ENCODE data around the gene FGFR3.

Gene FGFR3

GRCh38 chr4:1789552-1789951, 3.5 kb upstream of the FGFR3 start:
- DNase-seq: no peak

- DNase-seq: no peak
These were observed 3.1 kb upstream of the FGFR3 start for GRCh38 chr4:1790005-1790404.

DNA sequence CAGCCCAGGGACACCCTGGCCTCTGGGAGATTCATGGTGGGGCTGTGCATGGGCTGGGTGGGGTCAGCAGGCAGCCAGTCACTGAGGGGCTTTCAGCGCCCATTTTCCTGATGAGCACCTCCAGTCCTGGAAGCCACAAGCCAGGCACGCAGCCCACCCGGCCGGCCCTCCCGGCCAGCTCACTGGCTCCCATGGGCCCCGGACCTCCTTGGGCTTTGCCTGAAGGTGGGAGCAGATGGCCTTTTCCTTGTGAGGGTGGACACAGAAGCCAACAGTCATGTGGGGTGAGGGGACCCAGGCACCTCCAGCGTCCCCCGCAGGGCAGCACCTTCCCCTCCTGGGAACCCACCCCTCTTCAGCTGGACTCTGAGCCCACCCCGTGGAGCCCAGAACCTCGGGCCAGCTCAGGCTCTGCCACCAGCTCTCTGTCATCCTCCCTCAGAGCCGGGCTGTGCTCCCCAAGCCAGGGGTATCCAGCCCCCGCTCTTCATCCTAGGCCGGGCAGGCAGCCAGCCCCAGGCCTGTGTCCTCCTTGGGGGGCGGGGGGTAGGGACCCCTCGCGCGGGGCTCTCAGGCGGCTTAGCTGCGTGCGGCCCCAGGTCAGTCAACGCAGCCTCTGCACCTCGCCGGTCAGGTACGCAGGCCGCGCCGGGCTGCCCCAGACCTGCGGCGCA, 798 bp upstream of the FGFR3 start:
- no peak for DNase-seq

DNA sequence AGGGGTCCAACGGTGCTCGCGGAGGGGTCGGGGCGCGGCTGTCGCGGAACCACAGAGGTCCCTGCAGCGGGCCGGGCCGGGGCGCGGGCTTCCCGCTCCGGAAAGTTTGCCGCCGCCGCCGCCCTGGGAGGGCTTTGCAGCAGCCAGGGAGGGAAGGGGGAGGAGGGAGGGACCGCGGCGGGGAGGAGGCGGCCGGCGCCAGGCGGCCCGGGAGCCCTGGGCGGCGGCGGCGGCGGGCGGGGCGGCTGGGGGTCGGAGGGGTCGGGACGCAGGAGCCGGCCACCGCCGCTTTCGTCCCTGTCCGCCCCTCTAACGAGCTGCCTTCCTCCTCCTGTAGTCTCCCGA, 375 bp downstream of the FGFR3 start:
- no peak for DNase-seq

DNA sequence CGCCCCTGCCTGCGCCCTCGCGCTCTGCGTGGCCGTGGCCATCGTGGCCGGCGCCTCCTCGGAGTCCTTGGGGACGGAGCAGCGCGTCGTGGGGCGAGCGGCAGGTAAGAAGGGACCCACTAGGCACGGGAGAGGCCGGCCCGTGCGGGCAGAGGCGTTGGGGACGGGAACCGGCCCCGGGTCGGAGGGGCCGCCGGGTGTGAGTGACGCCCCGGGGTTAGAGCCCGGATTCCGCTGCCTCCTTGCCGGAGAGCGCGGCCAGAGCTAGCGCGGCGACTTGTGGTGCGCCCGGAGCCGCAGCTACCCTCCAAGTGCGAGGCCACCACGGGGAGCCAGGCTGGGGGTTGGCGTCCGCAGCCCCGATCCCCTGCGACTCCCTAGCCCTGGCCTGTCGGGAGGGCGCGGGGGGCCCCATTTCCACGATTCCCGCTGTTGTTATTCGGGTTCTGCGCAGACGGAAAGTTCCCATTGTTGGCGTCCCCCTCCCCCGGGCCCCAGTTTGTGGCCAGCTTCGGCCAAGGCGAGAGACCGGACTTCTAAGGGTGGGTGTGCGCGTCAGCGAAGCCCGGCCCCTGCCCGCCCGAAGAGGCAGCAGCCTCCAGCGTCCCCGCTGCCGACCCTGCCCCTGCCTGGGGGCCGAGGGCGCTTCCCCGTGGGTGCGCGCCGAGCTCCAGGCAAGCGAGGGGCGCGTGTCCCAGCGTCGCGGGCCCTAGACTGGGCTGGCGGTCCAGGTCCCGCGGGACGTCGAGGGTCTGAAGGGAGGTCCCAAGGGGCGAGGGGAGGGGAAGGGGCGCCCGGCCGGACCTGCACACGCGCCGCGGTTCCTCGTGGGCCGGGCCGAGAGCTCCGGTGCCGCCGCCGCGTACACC, 1.1 kb downstream of the FGFR3 start:
- DNase-seq: no peak

- no peak for DNase-seq
These were observed 1.8 kb downstream of the FGFR3 start for GRCh38 chr4:1794809-1795298.

DNA sequence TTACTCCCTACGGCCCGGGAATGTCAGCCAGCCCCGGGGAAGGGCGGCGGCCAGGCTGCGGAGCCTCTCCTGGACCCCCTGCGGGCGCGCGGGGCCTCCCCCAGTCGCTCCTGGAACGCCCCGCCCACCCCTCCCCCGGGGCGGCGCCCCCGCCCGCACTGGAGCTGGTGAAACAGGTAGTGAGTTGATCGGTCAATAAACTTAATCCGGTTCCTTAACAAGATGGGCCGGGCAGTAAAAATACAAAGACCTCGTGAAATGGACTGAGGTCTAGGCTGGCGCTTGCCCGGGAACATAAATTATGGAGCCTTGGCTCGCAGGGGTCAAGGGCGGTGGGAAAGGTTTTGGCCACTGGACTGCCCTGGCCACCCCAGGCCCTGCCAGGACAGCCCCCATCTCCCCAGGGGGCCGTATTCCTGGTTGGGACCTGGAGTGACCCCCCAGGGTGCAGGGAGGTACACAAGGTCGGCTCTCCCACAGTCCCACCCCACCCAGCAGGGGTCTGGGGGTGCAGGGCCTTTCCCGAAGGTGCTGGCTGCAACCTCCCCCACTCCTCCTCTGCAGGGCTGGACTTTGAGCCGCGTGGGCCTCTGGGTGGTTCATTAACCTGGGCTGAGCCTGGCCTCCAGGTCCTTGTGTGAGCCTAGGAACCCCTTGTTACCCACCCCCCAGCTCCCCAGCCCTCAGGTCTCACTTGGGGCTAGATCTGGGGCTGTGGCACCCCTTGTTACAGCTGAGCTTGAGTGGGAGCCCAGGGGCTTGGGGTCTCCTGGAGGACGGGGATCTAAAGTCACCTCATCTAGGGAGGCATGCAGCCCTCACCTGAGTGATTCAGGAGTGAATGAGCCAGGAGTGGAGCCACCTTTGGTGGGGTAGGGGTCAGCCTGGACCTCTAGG, 2.5 kb downstream of the FGFR3 start:
- DNase-seq: peak; percentile 22

- no peak for DNase-seq
These were observed 3.6 kb downstream of the FGFR3 start for GRCh38 chr4:1796486-1797204.

- no peak for DNase-seq
These were observed 4.3 kb downstream of the FGFR3 start for GRCh38 chr4:1797298-1797860.

DNA sequence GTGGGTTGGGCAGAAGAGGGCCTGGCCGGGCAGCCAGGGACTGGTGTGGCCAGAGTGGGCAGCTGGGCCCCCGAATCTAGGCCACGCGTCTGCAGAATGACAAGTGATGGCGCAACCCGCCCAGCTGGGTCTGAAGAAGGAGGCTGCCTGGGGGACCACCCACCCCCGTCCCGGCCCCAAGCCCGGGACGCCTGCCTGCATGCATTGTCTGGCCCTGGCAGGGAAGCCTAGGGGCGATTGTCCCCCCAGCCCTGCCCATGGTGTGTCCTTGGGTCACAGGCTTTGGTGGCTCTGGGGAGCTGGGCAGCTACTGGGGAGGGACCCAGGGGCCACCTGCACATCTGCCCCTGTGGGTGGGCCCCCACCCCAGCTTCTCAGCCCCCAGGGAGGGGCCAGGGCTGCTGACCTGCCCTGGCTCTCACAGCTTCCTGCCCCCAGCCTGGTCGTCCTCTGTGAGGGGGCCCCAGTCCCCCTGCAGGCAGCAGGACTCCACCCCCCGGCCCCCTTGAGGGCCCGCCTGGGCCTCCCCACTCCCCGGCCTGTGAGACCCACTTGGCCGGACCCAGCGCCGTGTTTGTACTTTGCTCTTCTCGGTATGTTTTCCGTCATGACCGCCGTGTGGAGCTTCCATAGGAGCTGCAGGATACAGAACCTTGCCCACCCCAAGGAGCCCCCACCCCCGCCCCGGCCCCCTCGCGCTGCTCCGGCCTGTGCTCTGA, 4.9 kb downstream of the FGFR3 start:
- DNase-seq: no peak

DNA sequence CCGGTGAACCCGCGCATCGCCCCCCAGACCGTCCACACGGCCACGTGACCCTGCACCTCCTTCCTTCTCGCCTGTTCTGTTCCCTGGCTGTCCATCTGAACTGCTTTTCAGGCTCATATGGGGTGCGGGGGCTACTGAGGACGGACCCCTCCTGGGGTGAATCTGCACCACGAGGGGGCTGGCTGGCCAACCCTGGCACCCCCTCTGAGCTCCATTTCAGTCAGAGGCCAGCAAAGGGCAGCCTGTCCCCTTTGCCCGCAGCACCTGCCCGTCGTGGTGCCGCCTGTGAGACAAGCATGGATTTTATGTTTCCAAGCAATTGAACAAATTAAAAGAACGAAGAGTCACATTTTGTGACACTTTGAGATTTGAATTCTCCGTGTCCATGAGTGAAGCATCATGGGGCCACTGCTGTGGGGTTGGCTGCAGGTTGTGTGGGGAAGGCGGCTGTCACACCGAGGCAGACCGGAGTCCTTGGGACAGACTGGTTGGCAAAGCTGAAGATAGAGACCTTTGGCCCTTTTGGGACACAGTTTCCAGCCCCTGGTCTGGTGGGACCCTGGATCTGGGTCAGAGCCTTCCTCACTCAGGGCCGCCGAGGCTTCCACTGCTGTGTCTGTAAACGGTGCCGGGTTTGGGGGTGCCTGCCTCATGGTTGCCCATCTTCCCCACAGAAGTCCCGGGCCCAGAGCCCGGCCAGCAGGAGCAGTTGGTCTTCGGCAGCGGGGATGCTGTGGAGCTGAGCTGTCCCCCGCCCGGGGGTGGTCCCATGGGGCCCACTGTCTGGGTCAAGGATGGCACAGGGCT, 5.7 kb downstream of the FGFR3 start:
- DNase-seq: no peak

DNA sequence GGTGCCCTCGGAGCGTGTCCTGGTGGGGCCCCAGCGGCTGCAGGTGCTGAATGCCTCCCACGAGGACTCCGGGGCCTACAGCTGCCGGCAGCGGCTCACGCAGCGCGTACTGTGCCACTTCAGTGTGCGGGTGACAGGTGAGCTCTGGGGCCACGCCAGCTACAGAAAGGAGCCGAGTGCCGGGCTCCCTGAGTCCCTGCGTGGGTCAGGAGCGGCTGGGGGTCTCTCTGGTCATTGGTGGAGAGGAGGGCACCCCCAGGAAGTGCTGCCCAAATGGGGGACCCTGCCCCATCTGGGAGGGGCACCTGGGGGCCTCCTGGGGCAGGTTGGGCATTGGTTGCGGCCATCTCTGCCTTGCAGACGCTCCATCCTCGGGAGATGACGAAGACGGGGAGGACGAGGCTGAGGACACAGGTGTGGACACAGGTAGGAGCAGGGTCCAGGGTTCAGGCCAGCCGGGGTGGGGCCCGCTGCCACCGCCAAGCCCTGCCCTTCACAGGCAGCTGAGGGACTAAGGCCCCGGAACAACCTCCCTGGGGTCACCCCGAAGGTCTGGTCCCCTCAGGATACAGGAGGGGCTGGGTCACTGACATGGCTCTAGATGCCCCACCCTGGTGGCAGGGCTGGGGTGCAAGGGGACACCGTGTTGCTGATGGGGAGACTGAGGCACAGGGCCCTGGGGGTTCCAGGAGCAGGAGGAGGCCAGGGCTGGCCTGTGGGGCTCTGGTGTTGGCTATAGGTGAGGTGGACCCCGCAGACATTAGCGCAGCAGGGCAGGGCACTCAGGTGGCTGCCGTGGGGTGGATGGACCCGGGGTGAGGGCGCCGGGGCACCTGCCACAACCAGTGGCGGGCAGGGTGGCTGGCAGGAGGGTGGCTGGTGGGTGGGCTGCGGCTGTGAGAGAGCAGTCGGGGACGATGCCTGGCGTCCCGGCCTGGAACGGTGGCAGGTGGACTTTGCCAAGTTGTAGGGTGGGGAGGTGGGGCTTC, 6.6 kb downstream of the FGFR3 start:
- DNase-seq: no peak

DNA sequence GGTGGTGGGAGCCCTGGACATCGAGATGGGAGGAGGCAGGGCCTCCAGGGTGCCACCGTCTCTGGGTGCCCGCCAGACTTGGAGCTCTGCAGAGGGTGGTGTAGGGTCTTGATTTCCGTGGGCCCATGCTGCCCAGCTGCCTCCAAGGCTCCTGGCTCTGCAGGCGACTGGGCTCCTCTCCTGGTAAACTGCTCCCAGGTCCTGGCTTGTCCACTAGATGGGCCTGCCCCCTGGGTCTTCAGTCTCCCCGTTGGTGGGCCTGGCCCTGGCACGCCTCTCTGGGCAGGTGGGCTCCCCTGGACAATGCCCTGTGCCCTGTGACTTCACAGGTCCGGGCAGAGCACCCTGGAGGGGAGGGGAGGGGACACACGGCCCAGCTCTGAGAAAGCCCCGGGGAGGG, 7.7 kb downstream of the FGFR3 start:
- no peak for DNase-seq

- DNase-seq: no peak
These were observed 8.3 kb downstream of the FGFR3 start for GRCh38 chr4:1801286-1801958.

GRCh38 chr4:1802151-1802715, 9.1 kb downstream of the FGFR3 start:
- DNase-seq: no peak

GRCh38 chr4:1802720-1803522, 9.8 kb downstream of the FGFR3 start:
- DNase-seq: no peak
